ENCODE results near the gene EIF5B. TPM values are rescaled to one million over a fixed set of nuclear protein-coding genes. Genes with fewer than 3 reads are reported as not detected.
A peak's percentile ranks its signal among the peaks of the same experiment; 100 is the strongest.
"Not testable (repeated sequence)": the region's sequence is repeated elsewhere in the genome, so short reads cannot be mapped to it uniquely, and the experiment has no call there.

The EIF5B gene
- 10 to 100 TPM; 25.9 to 27.2 TPM for polyA plus RNA-seq

GRCh38 chr2:99337113-99338028 is at the start of gene EIF5B:
Gene EIF5B, plus strand, starts transcription at chr2:99337389. Its CDS starts 166 bp downstream, at chr2:99337555.
- H3K36me3 ChIP-seq (ENCODE audit: control insufficient read depth in 2 of 2, insufficient read depth in 2 of 2, low read length in 1 of 2), result no peaks in the 10 kb centered on the region
- H3K4me1 ChIP-seq (ENCODE audit: control insufficient read depth in 2 of 2, insufficient read depth in 2 of 2, low read length in 1 of 2), result peaks cover 0 to 5% of the 10 kb centered on the region in 2 donors
- peak within 1 kb of the TSS; percentile 96 to 99 for H3K27ac ChIP-seq (ENCODE audit: low read depth in 2 of 2, low read length in 1 of 2)
- WGBS, 2 donors, result 0% methylated on average over 84 to 87 of the region's 87 CpGs
- H3K4me3 ChIP-seq (ENCODE audit: low read depth in 1 of 2, low read length in 2 of 2), result peak within 1 kb of the TSS; percentile 64 to 80
- no peaks in the 10 kb centered on the region for H3K27me3 ChIP-seq (ENCODE audit: control insufficient read depth in 1 of 2, insufficient read depth in 2 of 2, low read length in 2 of 2)
- no peaks in the 10 kb centered on the region for H3K9me3 ChIP-seq (ENCODE audit: control insufficient read depth in 2 of 2, insufficient read depth in 1 of 2, low read depth in 1 of 2, low read length in 1 of 2)

- H3K27ac ChIP-seq (ENCODE audit: low read depth in 2 of 2, low read length in 1 of 2), result no peak overlapping the region
- no peaks in the 10 kb centered on the region for H3K9me3 ChIP-seq (ENCODE audit: control insufficient read depth in 2 of 2, insufficient read depth in 1 of 2, low read depth in 1 of 2, low read length in 1 of 2)
- no peaks in the 10 kb centered on the region for H3K27me3 ChIP-seq (ENCODE audit: control insufficient read depth in 1 of 2, insufficient read depth in 2 of 2, low read length in 2 of 2)
- H3K36me3 ChIP-seq (ENCODE audit: control insufficient read depth in 2 of 2, insufficient read depth in 2 of 2, low read length in 1 of 2), result no peaks in the 10 kb centered on the region
- H3K4me3 ChIP-seq (ENCODE audit: low read depth in 1 of 2, low read length in 2 of 2), result no peak overlapping the region
- 65 to 80% methylated on average over 2 of the region's 2 CpGs for WGBS, 2 donors
- H3K4me1 ChIP-seq (ENCODE audit: control insufficient read depth in 2 of 2, insufficient read depth in 2 of 2, low read length in 1 of 2), result no peaks in the 10 kb centered on the region
Measured at GRCh38 chr2:99297994-99298393, 39.2 kb upstream of the EIF5B start.

- no peaks in the 10 kb centered on the region for H3K27me3 ChIP-seq (ENCODE audit: control insufficient read depth in 1 of 2, insufficient read depth in 2 of 2, low read length in 2 of 2)
- no peaks in the 10 kb centered on the region for H3K36me3 ChIP-seq (ENCODE audit: control insufficient read depth in 2 of 2, insufficient read depth in 2 of 2, low read length in 1 of 2)
- H3K4me3 ChIP-seq (ENCODE audit: low read depth in 1 of 2, low read length in 2 of 2), result no peak overlapping the region
- no peak overlapping the region for H3K27ac ChIP-seq (ENCODE audit: low read depth in 2 of 2, low read length in 1 of 2)
- no peaks in the 10 kb centered on the region for H3K4me1 ChIP-seq (ENCODE audit: control insufficient read depth in 2 of 2, insufficient read depth in 2 of 2, low read length in 1 of 2)
- WGBS, 2 donors, result 94 to 97% methylated on average over 7 of the region's 7 CpGs
- H3K9me3 ChIP-seq (ENCODE audit: control insufficient read depth in 2 of 2, insufficient read depth in 1 of 2, low read depth in 1 of 2, low read length in 1 of 2), result no peaks in the 10 kb centered on the region
Measured at GRCh38 chr2:99299580-99299979, 37.6 kb upstream of the EIF5B start.

GRCh38 chr2:99301097-99301496 is 36.1 kb upstream of the EIF5B start, which contains the start of gene LYG1:
Gene LYG1, minus strand, starts transcription at chr2:99301197. Its CDS starts 5,527 bp downstream, at chr2:99295670.
- H3K27me3 ChIP-seq (ENCODE audit: control insufficient read depth in 1 of 2, insufficient read depth in 2 of 2, low read length in 2 of 2); H3K4me1 ChIP-seq (ENCODE audit: control insufficient read depth in 2 of 2, insufficient read depth in 2 of 2, low read length in 1 of 2); H3K36me3 ChIP-seq (ENCODE audit: control insufficient read depth in 2 of 2, insufficient read depth in 2 of 2, low read length in 1 of 2); H3K27ac ChIP-seq (ENCODE audit: low read depth in 2 of 2, low read length in 1 of 2); H3K9me3 ChIP-seq (ENCODE audit: control insufficient read depth in 2 of 2, insufficient read depth in 1 of 2, low read depth in 1 of 2, low read length in 1 of 2); H3K4me3 ChIP-seq (ENCODE audit: low read depth in 1 of 2, low read length in 2 of 2): not testable (repeated sequence)
- 83 to 84% methylated on average over 2 of the region's 2 CpGs for WGBS, 2 donors

GRCh38 chr2:99317161-99317872 is 19.9 kb upstream of the EIF5B start:
- Histone ChIP-seq H3K4me3 (ENCODE audit: low read depth in 1 of 2, low read length in 2 of 2) (no peak overlapping the region), H3K4me1 (ENCODE audit: control insufficient read depth in 2 of 2, insufficient read depth in 2 of 2, low read length in 1 of 2) (no peaks in the 10 kb centered on the region), H3K27ac (ENCODE audit: low read depth in 2 of 2, low read length in 1 of 2) (no peak overlapping the region), H3K27me3 (ENCODE audit: control insufficient read depth in 1 of 2, insufficient read depth in 2 of 2, low read length in 2 of 2) (no peaks in the 10 kb centered on the region), H3K9me3 (ENCODE audit: control insufficient read depth in 2 of 2, insufficient read depth in 1 of 2, low read depth in 1 of 2, low read length in 1 of 2) (no peaks in the 10 kb centered on the region), H3K36me3 (ENCODE audit: control insufficient read depth in 2 of 2, insufficient read depth in 2 of 2, low read length in 1 of 2) (peaks cover 0 to 3% of the 10 kb centered on the region in 2 donors)
- 97 to 98% methylated on average over 9 of the region's 9 CpGs for WGBS, 2 donors

- not testable (repeated sequence) for H3K4me3 ChIP-seq (ENCODE audit: low read depth in 1 of 2, low read length in 2 of 2); H3K9me3 ChIP-seq (ENCODE audit: control insufficient read depth in 2 of 2, insufficient read depth in 1 of 2, low read depth in 1 of 2, low read length in 1 of 2); H3K4me1 ChIP-seq (ENCODE audit: control insufficient read depth in 2 of 2, insufficient read depth in 2 of 2, low read length in 1 of 2); H3K27ac ChIP-seq (ENCODE audit: low read depth in 2 of 2, low read length in 1 of 2); H3K36me3 ChIP-seq (ENCODE audit: control insufficient read depth in 2 of 2, insufficient read depth in 2 of 2, low read length in 1 of 2); H3K27me3 ChIP-seq (ENCODE audit: control insufficient read depth in 1 of 2, insufficient read depth in 2 of 2, low read length in 2 of 2)
- WGBS, 2 donors, result 97% methylated on average over 7 of the region's 7 CpGs
Measured at GRCh38 chr2:99317873-99318200, 19.4 kb upstream of the EIF5B start.

- Histone ChIP-seq H3K27me3 (ENCODE audit: control insufficient read depth in 1 of 2, insufficient read depth in 2 of 2, low read length in 2 of 2) (no peaks in the 10 kb centered on the region), H3K36me3 (ENCODE audit: control insufficient read depth in 2 of 2, insufficient read depth in 2 of 2, low read length in 1 of 2) (peaks cover 4 to 8% of the 10 kb centered on the region in 2 donors), H3K4me3 (ENCODE audit: low read depth in 1 of 2, low read length in 2 of 2) (no peak overlapping the region), H3K27ac (ENCODE audit: low read depth in 2 of 2, low read length in 1 of 2) (no peak overlapping the region), H3K9me3 (ENCODE audit: control insufficient read depth in 2 of 2, insufficient read depth in 1 of 2, low read depth in 1 of 2, low read length in 1 of 2) (no peaks in the 10 kb centered on the region), H3K4me1 (ENCODE audit: control insufficient read depth in 2 of 2, insufficient read depth in 2 of 2, low read length in 1 of 2) (no peaks in the 10 kb centered on the region)
- 94 to 98% methylated on average over 5 of the region's 5 CpGs for WGBS, 2 donors
Measured at GRCh38 chr2:99325384-99325783, 11.8 kb upstream of the EIF5B start.

GRCh38 chr2:99335911-99336803 is 1.0 kb upstream of the EIF5B start, which contains the start of gene TXNDC9:
Gene TXNDC9, minus strand, starts transcription at chr2:99336333. Its CDS starts 3,123 bp downstream, at chr2:99333210.
- Histone ChIP-seq H3K27ac (ENCODE audit: low read depth in 2 of 2, low read length in 1 of 2) (peak within 1 kb of the TSS; percentile 96 to 99), H3K4me3 (ENCODE audit: low read depth in 1 of 2, low read length in 2 of 2) (peak within 1 kb of the TSS; percentile 64 to 80), H3K27me3 (ENCODE audit: control insufficient read depth in 1 of 2, insufficient read depth in 2 of 2, low read length in 2 of 2) (no peaks in the 10 kb centered on the region), H3K36me3 (ENCODE audit: control insufficient read depth in 2 of 2, insufficient read depth in 2 of 2, low read length in 1 of 2) (no peaks in the 10 kb centered on the region), H3K9me3 (ENCODE audit: control insufficient read depth in 2 of 2, insufficient read depth in 1 of 2, low read depth in 1 of 2, low read length in 1 of 2) (no peaks in the 10 kb centered on the region), H3K4me1 (ENCODE audit: control insufficient read depth in 2 of 2, insufficient read depth in 2 of 2, low read length in 1 of 2) (peaks cover 0 to 5% of the 10 kb centered on the region in 2 donors)
- 0 to 1% methylated on average over 58 to 60 of the region's 60 CpGs for WGBS, 2 donors

GRCh38 chr2:99336804-99337112 is 431 bp upstream of the EIF5B start:
- no peaks in the 10 kb centered on the region for H3K9me3 ChIP-seq (ENCODE audit: control insufficient read depth in 2 of 2, insufficient read depth in 1 of 2, low read depth in 1 of 2, low read length in 1 of 2)
- peaks cover 0 to 5% of the 10 kb centered on the region in 2 donors for H3K4me1 ChIP-seq (ENCODE audit: control insufficient read depth in 2 of 2, insufficient read depth in 2 of 2, low read length in 1 of 2)
- H3K27ac ChIP-seq (ENCODE audit: low read depth in 2 of 2, low read length in 1 of 2), result peak overlapping the region; percentile 96 to 98
- H3K36me3 ChIP-seq (ENCODE audit: control insufficient read depth in 2 of 2, insufficient read depth in 2 of 2, low read length in 1 of 2), result no peaks in the 10 kb centered on the region
- H3K27me3 ChIP-seq (ENCODE audit: control insufficient read depth in 1 of 2, insufficient read depth in 2 of 2, low read length in 2 of 2), result no peaks in the 10 kb centered on the region
- WGBS, 2 donors, result 0 to 1% methylated on average over 8 of the region's 8 CpGs
- H3K4me3 ChIP-seq (ENCODE audit: low read depth in 1 of 2, low read length in 2 of 2), result peak overlapping the region; percentile 64 to 80
